ENCODE results near the gene TELO2. TPM values are rescaled to one million over a fixed set of nuclear protein-coding genes. Genes with fewer than 3 reads are reported as not detected.

TELO2 gene
- total RNA-seq, 2 experiments from 2014 or later: 48.1 to 60.0 TPM

GRCh38 chr16:1503110-1503955 lies 10.2 kb downstream of the TELO2 start:
- intact Hi-C loops (cut with DNase I, micrococcal nuclease): no loop called here
- H3K4me3 Mint-ChIP-seq: no peak overlapping the region
- no peaks in the 10 kb centered on the region for H3K4me1 Mint-ChIP-seq
- no peaks in the 10 kb centered on the region for H3K9me3 Mint-ChIP-seq (ENCODE audit: low read depth)
- DNase-seq: no peak
- ChIA-PET POLR2A (no interaction called here), CTCF (interaction anchor here (0.7 kb wide), 1 partner anchor 224 kb away, joined by 3 read pairs; no protein-coding TSS in a partner anchor)
- no peaks in the 10 kb centered on the region for H3K27me3 Mint-ChIP-seq
- peaks cover 23% of the 10 kb centered on the region for H3K36me3 Mint-ChIP-seq (ENCODE audit: low read depth)
- no peak for ATAC-seq
- H3K27ac Mint-ChIP-seq: no peak overlapping the region

GRCh38 chr16:1505073-1505844 lies 12.1 kb downstream of the TELO2 start:
- H3K36me3 Mint-ChIP-seq (ENCODE audit: low read depth): peaks cover 24% of the 10 kb centered on the region
- intact Hi-C loops (cut with DNase I, micrococcal nuclease): no loop called here
- H3K4me1 Mint-ChIP-seq: no peaks in the 10 kb centered on the region
- no peaks in the 10 kb centered on the region for H3K27me3 Mint-ChIP-seq
- ChIA-PET POLR2A (no interaction called here), CTCF (no interaction called here)
- ATAC-seq: no peak
- no peaks in the 10 kb centered on the region for H3K9me3 Mint-ChIP-seq (ENCODE audit: low read depth)
- DNase-seq: no peak
- no peak overlapping the region for H3K4me3 Mint-ChIP-seq
- no peak overlapping the region for H3K27ac Mint-ChIP-seq

GRCh38 chr16:1505912-1506311 lies 12.8 kb downstream of the TELO2 start:
- H3K9me3 Mint-ChIP-seq (ENCODE audit: low read depth): no peaks in the 10 kb centered on the region
- POLR2A ChIA-PET: no interaction called here
- DNase-seq (no peak), ATAC-seq (no peak)
- CTCF ChIA-PET: no interaction called here
- no peaks in the 10 kb centered on the region for H3K4me1 Mint-ChIP-seq
- H3K27me3 Mint-ChIP-seq: no peaks in the 10 kb centered on the region
- intact Hi-C loops (cut with DNase I, micrococcal nuclease): no loop called here
- H3K27ac Mint-ChIP-seq: no peak overlapping the region
- H3K4me3 Mint-ChIP-seq: no peak overlapping the region
- H3K36me3 Mint-ChIP-seq (ENCODE audit: low read depth): peaks cover 26% of the 10 kb centered on the region

GRCh38 chr16:1506494-1507213 lies 13.5 kb downstream of the TELO2 start:
- no peak for ATAC-seq
- POLR2A ChIA-PET: no interaction called here
- no peak overlapping the region for H3K27ac Mint-ChIP-seq

GRCh38 chr16:1508494-1509187 lies 15.5 kb downstream of the TELO2 start:
- CTCF ChIA-PET: no interaction called here
- intact Hi-C loops (cut with DNase I, micrococcal nuclease): no loop called here
- H3K36me3 Mint-ChIP-seq (ENCODE audit: low read depth): peaks cover 25% of the 10 kb centered on the region
- POLR2A ChIA-PET: no interaction called here
- H3K27me3 Mint-ChIP-seq: no peaks in the 10 kb centered on the region
- DNase-seq: no peak
- ATAC-seq: no peak
- no peaks in the 10 kb centered on the region for H3K4me1 Mint-ChIP-seq
- H3K9me3 Mint-ChIP-seq (ENCODE audit: low read depth): peaks cover 2% of the 10 kb centered on the region
- no peak overlapping the region for H3K4me3 Mint-ChIP-seq
- no peak overlapping the region for H3K27ac Mint-ChIP-seq

More at GRCh38 chr16:1506494-1507213, 13.5 kb downstream of the TELO2 start:
- Mint-ChIP-seq H3K9me3 (ENCODE audit: low read depth) (no peaks in the 10 kb centered on the region), H3K4me3 (no peak overlapping the region), H3K36me3 (ENCODE audit: low read depth) (peaks cover 27% of the 10 kb centered on the region), H3K4me1 (no peaks in the 10 kb centered on the region), H3K27me3 (no peaks in the 10 kb centered on the region)
- CTCF ChIA-PET: no interaction called here
- intact Hi-C loops (cut with DNase I, micrococcal nuclease): no loop called here
- no peak for DNase-seq

GRCh38 chr16:1509307-1510221 lies 16.4 kb downstream of the TELO2 start:
- intact Hi-C loops (cut with DNase I, micrococcal nuclease): no loop called here
- no peaks in the 10 kb centered on the region for H3K4me1 Mint-ChIP-seq
- H3K27me3 Mint-ChIP-seq: no peaks in the 10 kb centered on the region
- peaks cover 23% of the 10 kb centered on the region for H3K36me3 Mint-ChIP-seq (ENCODE audit: low read depth)
- ChIA-PET POLR2A (no interaction called here), CTCF (no interaction called here)
- H3K9me3 Mint-ChIP-seq (ENCODE audit: low read depth): peaks cover 5% of the 10 kb centered on the region
- ATAC-seq (no peak), DNase-seq (no peak)
- H3K27ac Mint-ChIP-seq: no peak overlapping the region
- H3K4me3 Mint-ChIP-seq: no peak overlapping the region

- intact Hi-C loops (cut with DNase I, micrococcal nuclease): no loop called here
- Mint-ChIP-seq H3K27me3 (no peaks in the 10 kb centered on the region), H3K27ac (no peak overlapping the region), H3K36me3 (ENCODE audit: low read depth) (peaks cover 19% of the 10 kb centered on the region), H3K4me3 (no peak overlapping the region), H3K4me1 (no peaks in the 10 kb centered on the region), H3K9me3 (ENCODE audit: low read depth) (peaks cover 5% of the 10 kb centered on the region)
- DNase-seq (no peak), ATAC-seq (no peak)
- CTCF ChIA-PET: interaction anchor here (1.1 kb wide), 1 partner anchor 18 kb away, joined by 3 read pairs; no protein-coding TSS in a partner anchor
- POLR2A ChIA-PET: no interaction called here
Observed at GRCh38 chr16:1510272-1510671, 17.1 kb downstream of the TELO2 start.

- H3K27ac Mint-ChIP-seq: no peak overlapping the region
- no peak for DNase-seq
- no peak for ATAC-seq
- POLR2A ChIA-PET: no interaction called here
- intact Hi-C loops (cut with DNase I, micrococcal nuclease): no loop called here
- no peaks in the 10 kb centered on the region for H3K27me3 Mint-ChIP-seq
- H3K4me1 Mint-ChIP-seq: no peaks in the 10 kb centered on the region
- CTCF ChIA-PET: interaction anchor here (1.1 kb wide), 1 partner anchor 18 kb away, joined by 3 read pairs; no protein-coding TSS in a partner anchor
- H3K9me3 Mint-ChIP-seq (ENCODE audit: low read depth): peaks cover 5% of the 10 kb centered on the region
- no peak overlapping the region for H3K4me3 Mint-ChIP-seq
- H3K36me3 Mint-ChIP-seq (ENCODE audit: low read depth): peaks cover 17% of the 10 kb centered on the region
Observed at GRCh38 chr16:1510941-1511351, 17.8 kb downstream of the TELO2 start.

- Mint-ChIP-seq H3K27ac (no peak overlapping the region), H3K4me3 (no peak overlapping the region), H3K4me1 (no peaks in the 10 kb centered on the region), H3K36me3 (ENCODE audit: low read depth) (peaks cover 17% of the 10 kb centered on the region), H3K27me3 (no peaks in the 10 kb centered on the region), H3K9me3 (ENCODE audit: low read depth) (peaks cover 5% of the 10 kb centered on the region)
- ATAC-seq (no peak), DNase-seq (no peak)
- CTCF ChIA-PET: interaction anchor here (0.5 kb wide), 1 partner anchor 1099 kb away, joined by 3 read pairs; no protein-coding TSS in a partner anchor
- intact Hi-C loops (cut with DNase I, micrococcal nuclease): no loop called here
- POLR2A ChIA-PET: no interaction called here
Observed at GRCh38 chr16:1511662-1512569, 18.8 kb downstream of the TELO2 start.

- Mint-ChIP-seq H3K4me1 (no peaks in the 10 kb centered on the region), H3K27ac (no peak overlapping the region), H3K4me3 (no peak overlapping the region), H3K27me3 (no peaks in the 10 kb centered on the region), H3K9me3 (ENCODE audit: low read depth) (peaks cover 5% of the 10 kb centered on the region), H3K36me3 (ENCODE audit: low read depth) (peaks cover 13% of the 10 kb centered on the region)
- ATAC-seq: no peak
- ChIA-PET POLR2A (no interaction called here), CTCF (interaction anchor here (0.5 kb wide), 1 partner anchor 1100 kb away, joined by 3 read pairs; no protein-coding TSS in a partner anchor)
- no peak for DNase-seq
- intact Hi-C loops (cut with DNase I, micrococcal nuclease): no loop called here
Observed at GRCh38 chr16:1512774-1513173, 19.6 kb downstream of the TELO2 start.

All from activated CD4-positive, alpha-beta T cell treated with anti-CD3 and anti-CD28 coated beads for 36 hours (primary cell).